Measurements from ENCODE around the gene OR2H1. TPM values are rescaled to one million over a fixed set of nuclear protein-coding genes. Genes with fewer than 3 reads are reported as not detected.
"Not testable (repeated sequence)": the region's sequence is repeated elsewhere in the genome, so short reads cannot be mapped to it uniquely, and the experiment has no call there.

The OR2H1 gene
- total RNA-seq (2014; rRNA removed; shearing (Covaris generic); ENCODE audit: low replicate concordance) = not detected in 2 replicates

DNA sequence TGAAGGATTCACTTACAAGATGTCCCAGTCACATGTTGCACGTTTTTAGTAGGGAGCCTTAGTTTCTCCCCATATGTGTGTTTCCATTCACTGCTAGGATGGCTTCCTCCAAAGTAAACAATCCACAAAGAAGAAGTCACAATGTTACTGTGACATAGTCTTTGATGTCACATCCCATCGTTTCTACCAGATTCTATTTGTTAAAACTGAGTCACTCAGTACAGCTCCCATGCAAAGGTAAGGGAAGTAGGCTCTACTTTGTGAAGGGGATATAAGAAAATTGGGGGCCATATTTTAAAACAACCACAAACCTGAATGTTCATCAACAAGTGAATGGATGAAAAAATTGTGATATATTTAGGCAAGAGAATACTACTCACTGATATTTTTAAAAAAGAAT lies at the start of gene OR2H1, which contains the start of gene OR11A1:
TSS of gene OR2H1 (plus strand) at position 185 of the 400 bp plus-strand sequence. CDS start 4,615 bp downstream, outside the sequence.
TSS of gene OR11A1 (minus strand) at position 101 of the 400 bp plus-strand sequence. CDS start 29,430 bp downstream, outside the sequence.
- no peak for DNase-seq
- no peaks in the 10 kb centered on the region for H3K36me3 ChIP-seq
- H3K4me3 ChIP-seq = no peak within 1 kb of the TSS
- no peaks in the 10 kb centered on the region for H3K9me3 ChIP-seq
- H3K27me3 ChIP-seq = no peaks in the 10 kb centered on the region

DNA sequence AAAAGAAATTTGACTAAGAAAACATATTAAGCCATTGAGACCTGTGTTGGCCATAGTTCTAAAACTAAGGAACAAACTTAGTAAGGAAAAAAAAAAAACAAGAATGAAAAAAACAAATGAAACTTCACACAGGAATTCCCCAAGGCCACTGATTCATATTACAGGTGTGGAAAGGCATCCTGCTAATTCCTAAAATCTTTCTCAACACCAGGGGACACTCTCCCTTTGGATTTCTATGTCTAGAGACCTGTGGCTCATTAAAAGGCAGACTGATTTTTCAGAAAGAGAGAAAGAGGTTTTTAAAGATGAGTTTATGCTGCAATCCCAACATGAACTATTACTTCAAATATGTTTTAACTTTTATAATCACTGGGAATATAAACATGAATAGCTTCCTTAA lies 42.4 kb upstream of the OR2H1 start, which contains the start of gene OR12D1:
TSS of gene OR12D1 (plus strand) at position 341 of the 400 bp plus-strand sequence.
- no peaks in the 10 kb centered on the region for H3K27me3 ChIP-seq
- DNase-seq = no peak
- H3K9me3 ChIP-seq = no peaks in the 10 kb centered on the region
- no peaks in the 10 kb centered on the region for H3K36me3 ChIP-seq
- H3K4me3 ChIP-seq = no peak within 1 kb of the TSS

DNA sequence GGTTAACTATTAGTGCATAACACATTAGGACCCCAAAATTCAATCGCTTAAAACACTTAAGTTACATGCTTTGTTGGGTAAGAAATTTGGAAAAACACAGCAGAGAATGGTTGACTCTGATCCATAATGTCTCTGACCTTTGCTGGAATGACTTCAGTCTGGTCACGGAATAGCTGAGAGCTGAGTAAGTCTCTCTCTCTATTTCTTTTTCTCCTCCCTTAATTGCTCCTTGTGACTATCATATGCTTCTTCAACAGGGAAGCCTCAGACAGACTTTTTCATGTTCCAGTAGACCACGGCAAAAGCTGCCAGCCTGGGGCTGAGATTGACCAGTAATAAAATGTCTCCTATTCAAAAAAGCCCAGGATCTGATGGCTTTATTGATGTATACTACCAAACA lies 37.4 kb upstream of the OR2H1 start:
- Histone ChIP-seq H3K4me3 (no peak overlapping the region), H3K36me3 (no peaks in the 10 kb centered on the region), H3K9me3 (no peaks in the 10 kb centered on the region), H3K27me3 (no peaks in the 10 kb centered on the region)
- DNase-seq = no peak

DNA sequence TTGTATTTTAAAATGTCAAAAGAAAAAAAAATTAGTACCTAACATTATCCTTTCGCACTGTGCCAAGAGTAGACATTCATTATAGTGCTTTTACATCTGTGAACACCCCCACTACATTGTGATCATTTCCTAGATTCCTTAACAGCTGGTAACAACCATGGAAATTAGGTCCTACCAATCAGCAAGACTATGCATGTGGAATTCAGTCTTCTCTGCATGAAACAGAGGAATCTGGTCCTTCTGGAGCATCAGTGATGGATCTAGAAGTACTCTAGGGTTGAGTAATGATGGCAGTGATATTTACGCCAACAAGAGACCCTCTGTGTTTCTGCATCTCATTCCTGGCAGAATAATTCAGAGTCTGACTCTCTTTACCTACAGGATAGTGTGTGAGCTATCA lies 32.8 kb upstream of the OR2H1 start:
- Histone ChIP-seq H3K9me3 (no peaks in the 10 kb centered on the region), H3K36me3 (no peaks in the 10 kb centered on the region), H3K27me3 (no peaks in the 10 kb centered on the region), H3K4me3 (no peak overlapping the region)
- no peak for DNase-seq

DNA sequence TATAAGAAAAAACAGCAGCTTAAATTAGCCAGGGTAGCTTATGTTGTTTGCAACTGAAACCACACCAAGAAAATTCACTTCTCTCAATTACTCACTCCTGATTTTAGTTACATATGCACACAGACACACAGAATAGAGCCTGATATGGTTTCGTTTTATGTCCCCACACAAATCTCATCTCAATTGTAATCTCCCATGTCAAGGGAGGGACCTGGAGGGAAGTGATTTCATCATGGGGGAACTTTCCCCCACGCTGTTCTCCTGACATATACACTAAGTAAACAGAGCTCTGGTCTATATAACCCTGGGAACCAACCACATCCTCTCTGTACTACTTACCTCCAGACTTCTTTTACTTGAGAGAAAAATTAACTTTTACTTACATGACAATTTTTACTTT lies 32.4 kb upstream of the OR2H1 start:
- Histone ChIP-seq H3K9me3 (no peaks in the 10 kb centered on the region), H3K4me3 (no peak overlapping the region), H3K36me3 (no peaks in the 10 kb centered on the region), H3K27me3 (no peaks in the 10 kb centered on the region)
- DNase-seq = no peak

DNA sequence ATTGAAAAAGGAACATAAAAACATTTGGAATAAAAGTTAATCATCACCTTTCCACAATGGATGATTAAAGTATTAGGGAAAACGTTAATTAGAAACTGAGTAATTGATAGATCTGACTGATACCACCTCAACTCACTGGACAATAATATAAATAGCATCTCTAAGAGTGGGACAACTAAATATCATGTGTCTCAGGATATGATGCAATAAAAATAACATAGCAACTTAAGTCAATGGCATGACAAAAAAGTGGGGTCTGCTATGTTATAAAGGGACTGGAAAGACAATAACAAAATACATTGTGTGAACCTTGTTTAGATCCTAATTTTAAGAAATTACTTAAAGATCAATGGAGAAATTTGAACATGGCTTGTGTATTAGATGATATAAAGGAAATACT lies 31.9 kb upstream of the OR2H1 start:
- Histone ChIP-seq H3K4me3 (no peak overlapping the region), H3K27me3 (no peaks in the 10 kb centered on the region), H3K36me3 (no peaks in the 10 kb centered on the region), H3K9me3 (no peaks in the 10 kb centered on the region)
- no peak for DNase-seq

DNA sequence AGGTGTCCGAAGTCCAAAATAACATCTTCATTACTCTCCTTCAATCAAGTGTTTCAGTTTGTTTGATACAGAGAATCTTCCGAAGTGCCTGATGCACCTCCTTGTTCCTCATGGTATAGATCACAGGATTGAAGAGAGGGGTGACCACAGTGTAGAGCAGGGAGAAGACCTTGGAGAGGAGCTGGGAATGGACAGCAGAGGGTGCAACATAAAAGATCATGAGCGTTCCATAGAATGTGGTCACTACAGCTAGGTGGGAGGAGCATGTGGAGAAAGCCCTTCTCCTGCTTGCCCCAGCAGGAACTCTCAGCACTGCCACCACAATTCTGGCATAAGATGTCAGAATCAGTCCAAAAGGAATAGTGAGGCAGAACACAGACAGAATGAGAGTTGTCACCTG lies 30.3 kb upstream of the OR2H1 start:
- H3K27me3 ChIP-seq = no peaks in the 10 kb centered on the region
- no peak for DNase-seq
- no peaks in the 10 kb centered on the region for H3K9me3 ChIP-seq
- H3K4me3 ChIP-seq = no peak overlapping the region
- H3K36me3 ChIP-seq = no peaks in the 10 kb centered on the region

DNA sequence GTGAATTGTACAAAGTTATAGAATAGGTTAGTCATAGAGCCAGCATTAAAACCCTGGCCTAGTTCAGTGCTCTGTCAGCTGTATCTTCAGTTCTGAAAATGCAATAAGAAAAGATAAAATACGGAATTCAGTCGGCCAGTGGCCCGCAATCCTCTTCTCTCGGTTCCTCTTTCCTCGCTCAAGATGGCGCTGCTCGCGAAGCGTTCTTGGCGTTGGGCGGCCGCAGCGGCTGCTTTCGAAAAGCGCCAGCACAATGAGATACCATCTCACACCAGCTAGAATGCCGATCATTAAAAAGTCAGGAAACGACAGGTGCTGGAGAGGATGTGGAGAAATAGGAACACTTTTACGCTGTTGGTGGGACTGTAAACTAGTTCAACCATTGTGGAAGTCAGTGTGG lies 20.2 kb upstream of the OR2H1 start:
- not testable (repeated sequence) for H3K9me3 ChIP-seq, H3K36me3 ChIP-seq, H3K27me3 ChIP-seq, DNase-seq, H3K4me3 ChIP-seq

DNA sequence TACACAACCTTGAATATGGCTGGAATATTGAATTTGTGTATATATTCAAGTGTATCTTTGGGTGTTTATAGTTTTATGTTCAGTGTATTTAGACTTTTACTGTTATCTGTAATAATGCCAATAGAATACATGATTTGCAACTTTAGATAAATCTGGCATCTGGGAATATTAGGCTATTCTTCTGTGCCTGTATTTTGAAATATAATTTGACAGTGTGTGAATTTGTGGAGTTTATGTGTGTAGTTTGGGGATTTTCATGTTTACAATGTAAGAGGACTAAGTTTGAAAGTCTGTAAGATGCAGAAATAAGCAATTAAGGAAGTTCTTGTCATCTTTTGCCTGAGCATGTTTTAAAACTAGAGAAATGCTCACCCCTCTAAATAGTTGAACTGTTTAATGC lies 17.9 kb upstream of the OR2H1 start, which contains the start of gene OR10C1:
TSS of gene OR10C1 (plus strand) at position 301 of the 400 bp plus-strand sequence. CDS start 710 bp downstream, outside the sequence.
- H3K9me3 ChIP-seq = no peaks in the 10 kb centered on the region
- DNase-seq = no peak
- no peaks in the 10 kb centered on the region for H3K27me3 ChIP-seq
- H3K4me3 ChIP-seq = no peak within 1 kb of the TSS
- H3K36me3 ChIP-seq = no peaks in the 10 kb centered on the region

DNA sequence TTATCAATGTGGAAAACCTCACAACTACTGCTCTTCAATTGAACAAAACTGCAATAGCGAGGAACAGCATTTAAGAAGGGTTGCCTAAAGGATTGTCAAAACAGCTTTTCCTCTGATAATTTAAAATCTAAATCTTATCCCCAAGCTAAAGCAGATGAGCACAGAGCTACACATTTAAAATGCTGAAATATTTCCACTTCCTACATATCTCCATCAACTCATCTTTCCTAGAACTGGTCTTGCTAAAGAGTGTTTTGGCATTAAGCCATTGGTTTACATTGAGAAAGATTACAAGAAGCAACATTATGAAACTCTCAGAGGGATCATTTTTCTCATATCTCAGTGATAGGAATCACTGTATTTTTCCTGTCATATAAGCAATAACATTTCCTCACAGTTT lies 14.2 kb upstream of the OR2H1 start:
- no peaks in the 10 kb centered on the region for H3K27me3 ChIP-seq
- no peaks in the 10 kb centered on the region for H3K36me3 ChIP-seq
- no peak overlapping the region for H3K4me3 ChIP-seq
- no peak for DNase-seq
- no peaks in the 10 kb centered on the region for H3K9me3 ChIP-seq

DNA sequence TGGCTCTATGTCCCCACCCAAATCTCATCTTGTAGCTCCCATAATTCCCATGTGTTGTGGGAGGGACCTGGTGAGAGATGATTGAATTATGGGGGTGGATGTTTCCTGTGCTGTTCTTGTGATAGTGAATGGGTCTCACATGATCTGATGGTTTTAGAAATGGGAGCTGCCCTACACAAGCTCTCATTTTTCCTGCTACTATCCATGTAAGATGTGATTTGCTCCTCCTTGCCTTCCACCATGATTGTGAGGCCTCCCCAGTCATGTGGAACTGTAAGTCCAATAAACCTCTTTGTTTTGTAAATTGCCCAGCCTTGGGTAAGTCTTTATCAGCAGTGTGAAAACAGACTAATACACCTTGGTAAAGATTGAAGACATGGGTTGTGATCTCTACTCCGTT lies 12.9 kb upstream of the OR2H1 start:
- not testable (repeated sequence) for H3K4me3 ChIP-seq, H3K9me3 ChIP-seq, H3K27me3 ChIP-seq, DNase-seq, H3K36me3 ChIP-seq

DNA sequence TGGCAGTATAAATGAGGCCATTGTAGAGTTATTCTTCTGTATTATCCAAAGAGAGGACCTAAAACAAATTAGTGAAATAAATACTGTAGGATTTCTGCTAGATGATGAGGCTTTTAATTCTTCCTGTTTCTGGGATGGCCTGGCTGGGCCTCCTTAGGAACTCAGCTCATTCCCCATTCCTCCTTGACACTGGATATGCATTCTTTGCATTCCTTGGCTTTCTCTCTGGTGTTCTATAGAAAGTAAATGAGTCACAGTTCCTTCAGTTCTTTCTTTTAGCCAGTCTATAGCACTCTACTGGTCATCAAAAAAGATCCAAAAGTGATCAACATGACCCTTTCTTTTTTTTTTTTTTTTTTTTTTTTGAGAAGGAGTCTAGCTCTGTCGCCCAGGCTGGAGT lies 9.3 kb upstream of the OR2H1 start:
- no peaks in the 10 kb centered on the region for H3K36me3 ChIP-seq
- no peaks in the 10 kb centered on the region for H3K27me3 ChIP-seq
- no peak overlapping the region for H3K4me3 ChIP-seq
- DNase-seq = peak; percentile 3
- no peaks in the 10 kb centered on the region for H3K9me3 ChIP-seq

DNA sequence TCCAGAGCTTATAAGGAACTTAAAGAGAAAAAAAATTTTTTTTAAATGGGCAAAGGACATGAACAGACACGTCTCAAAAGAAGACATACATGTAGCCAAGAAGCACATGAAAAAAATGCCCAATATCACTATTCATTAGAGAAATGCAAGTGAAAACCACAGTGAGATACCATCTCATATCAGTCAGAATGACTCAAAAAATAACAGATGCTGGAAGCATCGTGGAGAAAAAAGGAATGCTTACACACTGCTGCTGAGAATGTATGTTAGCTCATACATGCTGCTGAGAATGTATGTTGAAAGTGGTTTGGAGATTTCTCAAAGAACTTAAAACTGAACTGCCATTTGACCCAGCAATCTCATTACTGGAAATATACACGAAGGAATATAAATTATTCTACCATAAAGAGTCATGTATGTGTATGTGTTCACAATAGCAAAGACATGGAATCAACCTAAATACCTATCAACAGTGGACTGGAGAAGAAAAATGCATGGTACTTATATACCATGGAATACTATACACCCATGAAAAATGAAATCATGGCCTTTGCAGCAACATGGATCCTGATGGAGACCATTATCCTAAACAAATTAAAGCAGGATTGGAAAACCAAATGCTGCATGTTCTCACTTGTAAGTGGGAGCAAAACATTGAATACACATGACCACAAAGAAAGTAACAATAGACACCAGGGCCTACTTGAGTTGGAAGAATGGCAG lies 5.3 kb upstream of the OR2H1 start:
- H3K36me3 ChIP-seq = no peaks in the 10 kb centered on the region
- H3K9me3 ChIP-seq = no peaks in the 10 kb centered on the region
- no peak for DNase-seq
- no peak overlapping the region for H3K4me3 ChIP-seq
- H3K27me3 ChIP-seq = no peaks in the 10 kb centered on the region

DNA sequence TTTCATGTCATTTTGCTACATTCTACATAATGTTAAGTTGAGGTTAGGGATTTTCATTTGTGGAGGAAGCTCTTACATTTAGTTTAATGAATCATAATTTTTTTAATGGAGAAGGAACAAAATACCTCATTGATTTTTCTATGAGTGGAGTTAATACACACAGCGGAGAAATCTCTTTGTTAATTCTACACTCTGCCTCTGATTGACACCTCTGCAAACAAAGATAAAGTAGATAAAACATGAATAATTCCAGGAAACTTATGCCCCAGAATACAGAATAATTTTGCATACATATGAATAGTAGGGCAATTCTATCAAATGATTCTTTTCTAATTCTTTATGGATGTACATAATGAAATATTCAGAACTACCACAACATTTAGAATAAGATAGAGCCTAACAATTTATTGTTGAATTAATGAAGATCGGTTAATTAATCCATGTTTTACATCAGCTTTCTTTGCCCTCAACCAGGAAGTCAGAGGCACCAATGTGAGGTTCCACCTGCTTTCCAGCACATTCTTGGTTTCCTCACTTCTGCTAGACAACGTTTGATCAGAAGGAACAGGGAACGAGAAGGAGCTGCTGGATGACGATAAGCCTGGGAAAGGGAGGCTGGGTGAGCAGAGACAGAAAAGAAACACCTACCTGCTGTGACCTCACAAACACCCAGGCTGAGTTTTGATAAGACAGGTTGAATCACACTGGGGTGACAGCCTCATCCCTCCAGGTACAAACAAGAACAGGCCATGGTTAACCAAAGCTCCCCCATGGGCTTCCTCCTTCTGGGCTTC lies 4.3 kb downstream of the OR2H1 start:
- H3K27me3 ChIP-seq = no peaks in the 10 kb centered on the region
- DNase-seq = no peak
- H3K36me3 ChIP-seq = no peaks in the 10 kb centered on the region
- no peaks in the 10 kb centered on the region for H3K9me3 ChIP-seq
- H3K4me3 ChIP-seq = no peak overlapping the region

DNA sequence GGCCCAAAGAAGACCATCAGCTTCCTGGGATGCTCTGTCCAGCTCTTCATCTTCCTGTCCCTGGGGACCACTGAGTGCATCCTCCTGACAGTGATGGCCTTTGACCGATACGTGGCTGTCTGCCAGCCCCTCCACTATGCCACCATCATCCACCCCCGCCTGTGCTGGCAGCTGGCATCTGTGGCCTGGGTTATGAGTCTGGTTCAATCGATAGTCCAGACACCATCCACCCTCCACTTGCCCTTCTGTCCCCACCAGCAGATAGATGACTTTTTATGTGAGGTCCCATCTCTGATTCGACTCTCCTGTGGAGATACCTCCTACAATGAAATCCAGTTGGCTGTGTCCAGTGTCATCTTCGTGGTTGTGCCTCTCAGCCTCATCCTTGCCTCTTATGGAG lies 5.1 kb downstream of the OR2H1 start:
- no peak for DNase-seq
- H3K4me3 ChIP-seq = no peak overlapping the region
- H3K9me3 ChIP-seq = no peaks in the 10 kb centered on the region
- no peaks in the 10 kb centered on the region for H3K27me3 ChIP-seq
- no peaks in the 10 kb centered on the region for H3K36me3 ChIP-seq

DNA sequence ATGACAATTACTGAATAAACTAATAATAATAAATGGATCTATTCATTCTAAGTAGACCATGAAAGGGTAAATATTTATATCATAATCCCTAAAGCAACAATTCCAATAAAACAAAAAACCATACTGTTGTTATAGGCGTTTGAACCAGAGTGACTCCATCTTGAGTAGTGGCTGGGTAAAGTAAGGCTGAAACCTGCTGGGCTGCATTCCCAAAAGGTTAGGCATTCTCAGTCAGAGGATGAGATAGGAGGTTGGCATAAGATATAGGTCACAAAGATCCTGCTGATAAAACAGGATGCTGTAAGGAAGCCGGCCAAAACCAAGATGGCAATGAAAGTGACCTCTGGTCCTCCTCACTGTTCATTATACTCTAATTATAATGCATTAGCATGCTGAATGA lies 8.3 kb downstream of the OR2H1 start:
- no peak for DNase-seq
- Histone ChIP-seq H3K27me3 (no peaks in the 10 kb centered on the region), H3K36me3 (no peaks in the 10 kb centered on the region), H3K4me3 (no peak overlapping the region), H3K9me3 (no peaks in the 10 kb centered on the region)

DNA sequence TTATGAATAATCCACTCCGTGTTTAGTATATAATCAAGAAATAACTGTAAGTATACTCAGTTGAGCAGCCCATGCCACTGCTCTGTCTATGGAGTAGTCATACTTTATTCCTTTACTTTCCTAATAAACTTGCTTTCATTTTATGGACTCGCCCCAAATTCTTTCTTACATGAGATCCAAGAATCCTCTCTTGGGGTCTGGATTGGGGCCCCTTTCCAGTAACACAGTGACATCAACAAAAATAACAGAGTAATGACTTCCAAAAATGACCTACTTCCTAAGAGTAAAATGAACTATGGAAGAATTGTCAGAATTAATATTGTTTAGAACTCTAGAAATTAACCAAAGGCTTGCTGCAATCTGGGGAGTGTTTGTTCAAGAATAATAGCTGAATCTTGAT lies 8.8 kb downstream of the OR2H1 start:
- Histone ChIP-seq H3K36me3 (no peaks in the 10 kb centered on the region), H3K4me3 (no peak overlapping the region), H3K9me3 (no peaks in the 10 kb centered on the region), H3K27me3 (no peaks in the 10 kb centered on the region)
- no peak for DNase-seq

DNA sequence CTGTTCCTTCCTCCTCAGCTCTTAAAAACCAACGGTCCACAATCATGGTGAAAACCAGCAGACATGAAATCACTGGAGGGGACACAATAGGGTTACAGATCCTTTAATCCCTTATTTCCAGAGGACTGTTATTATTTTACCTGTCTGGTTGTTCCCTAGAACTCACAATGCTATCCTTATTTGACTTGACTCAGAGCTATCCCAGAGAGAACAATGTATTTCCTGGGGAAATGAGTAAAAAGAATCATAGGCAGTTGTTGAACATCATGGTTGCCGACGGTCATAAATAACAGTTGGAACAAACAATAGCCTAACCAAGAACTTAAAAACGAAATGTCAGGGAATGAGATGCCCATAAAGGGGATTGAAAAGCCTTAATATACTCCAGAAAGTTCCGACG lies 9.3 kb downstream of the OR2H1 start:
- Histone ChIP-seq H3K9me3 (no peaks in the 10 kb centered on the region), H3K36me3 (no peaks in the 10 kb centered on the region), H3K27me3 (no peaks in the 10 kb centered on the region), H3K4me3 (no peak overlapping the region)
- DNase-seq = no peak

Measured in MG63 (cell line).